MCF 10A (cell line): ENCODE measurements around the gene RAB3D. TPM values are rescaled to one million over a fixed set of nuclear protein-coding genes. Genes with fewer than 3 reads are reported as not detected.

Experiments
- BruUV-seq: library from RNA; stranded (reverse); fragments of 400-500 nt; replicated peaks from 2 replicates; lab custom pipeline; 2021; lab: Mats Ljungman, UMichigan
- CTCF ChIA-PET: fragments of 300-600 bp; sonication (Branson Sonifier 250); formaldehyde crosslinking; extraction: SDS; loops from one replicate; lab custom pipeline; 2021; ENCODE audit warnings: antibody characterized with exemption, inconsistent platforms; lab: Yijun Ruan, JAX
- POLR2A ChIA-PET: fragments of 300-600, 350-650 bp; sonication (Branson Sonifier 250); formaldehyde crosslinking; extraction: SDS; loops from one replicate; lab custom pipeline; 2020; ENCODE audit warnings: antibody characterized with exemption, inconsistent platforms; lab: Yijun Ruan, JAX
- DNase-seq: peaks from one replicate; pipeline ENCODE4 v3.0.0-alpha.2; 2018; ENCODE audit not compliant: unreplicated experiment
- H3K27ac Mint-ChIP-seq: one replicate; pipeline ENCODE4 v1.8.0; 2022; ENCODE audit warnings: mild to moderate bottlenecking, low read depth, mixed read lengths; ENCODE audit not compliant: unreplicated experiment
- H3K27me3 Mint-ChIP-seq: one replicate; pipeline ENCODE4 v1.8.0; 2022; ENCODE audit warnings: mixed read lengths; ENCODE audit not compliant: insufficient read depth, unreplicated experiment
- H3K36me3 Mint-ChIP-seq: one replicate; pipeline ENCODE4 v1.8.0; 2022; ENCODE audit warnings: mild to moderate bottlenecking, moderate library complexity, mixed read lengths; ENCODE audit not compliant: insufficient read depth, unreplicated experiment
- H3K4me1 Mint-ChIP-seq: one replicate; pipeline ENCODE4 v1.8.0; 2022; ENCODE audit warnings: mixed read lengths; ENCODE audit not compliant: insufficient read depth, unreplicated experiment
- H3K4me3 Mint-ChIP-seq: one replicate; pipeline ENCODE4 v1.8.0; 2022; ENCODE audit warnings: mild to moderate bottlenecking, moderate library complexity, mixed read lengths; ENCODE audit not compliant: unreplicated experiment
- H3K9me3 Mint-ChIP-seq: one replicate; pipeline ENCODE4 v1.8.0; 2022; ENCODE audit warnings: mixed read lengths; ENCODE audit not compliant: unreplicated experiment
- CTCF ChIP-seq: fragments of 200-600 bp; IDR thresholded peaks from one replicate; pipeline ENCODE4 v1.8.0; 2022; ENCODE audit warnings: antibody characterized with exemption, mild to moderate bottlenecking; ENCODE audit not compliant: unreplicated experiment
- intact Hi-C: fragments of 100-400 bp; cut with micrococcal nuclease; formaldehyde crosslinking; loops from 2 replicates; pipeline ENCODE4 v1.14.1; 2022
- total RNA-seq: library from RNA; stranded (reverse); gene quantifications from 2 replicates; pipeline ENCODE4 v1.2.3, GENCODE V29; 2022

Gene RAB3D
- total RNA-seq, 1 experiment from 2014 or later: 46.5 TPM

- ChIA-PET POLR2A (no interaction called here), CTCF (no interaction called here)
- no peak overlapping the region for H3K27ac Mint-ChIP-seq
- BruUV-seq: no TSS peak
- no peaks in the 10 kb centered on the region for H3K9me3 Mint-ChIP-seq
- peaks cover 12% of the 10 kb centered on the region for H3K4me1 Mint-ChIP-seq
- no peaks in the 10 kb centered on the region for H3K27me3 Mint-ChIP-seq
- peaks cover 5% of the 10 kb centered on the region for H3K36me3 Mint-ChIP-seq
- no peak for TF ChIP-seq CTCF
- intact Hi-C loops: no loop called here
- DNase-seq: no peak
- no peak overlapping the region for H3K4me3 Mint-ChIP-seq
These were observed 66.2 kb downstream of the RAB3D start for GRCh38 chr19:11273296-11273695.

Other genes starting within 250 kb of the RAB3D start
- gene SPC24, start 183.9 kb downstream of the RAB3D start, total RNA-seq: 8.6 and 16.4 TPM in 2 replicates
- gene KANK2, start 142.1 kb downstream of the RAB3D start, total RNA-seq: 25.0 and 29.2 TPM in 2 replicates
- gene ANGPTL8, start 100.0 kb downstream of the RAB3D start, total RNA-seq: not detected in 2 replicates
- gene DOCK6, start 77.1 kb downstream of the RAB3D start, total RNA-seq: 49.1 and 61.7 TPM in 2 replicates
- gene TSPAN16, start 43.5 kb downstream of the RAB3D start, total RNA-seq: not detected in 2 replicates
- 93.1 and 96.6 TPM in 2 replicates for gene TMEM205, start 6.6 kb upstream of the RAB3D start, total RNA-seq
- gene CCDC159, start 6.9 kb upstream of the RAB3D start, total RNA-seq: 17.2 and 18.2 TPM in 2 replicates
- gene PLPPR2, start 15.8 kb upstream of the RAB3D start, total RNA-seq: 19.5 and 24.2 TPM in 2 replicates
- 1.0 and 1.4 TPM in 2 replicates for gene SWSAP1, start 35.0 kb upstream of the RAB3D start, total RNA-seq
- 1.7 and 2.7 TPM in 2 replicates for gene EPOR, start 44.7 kb upstream of the RAB3D start, total RNA-seq
- gene RGL3, start 79.7 kb upstream of the RAB3D start, total RNA-seq: not detected in 2 replicates
- 0.30 TPM in 1 of 2 replicates, not detected in the other for gene ODAD3, start 95.5 kb upstream of the RAB3D start, total RNA-seq
- 224 and 257 TPM in 2 replicates for gene PRKCSH, start 96.0 kb upstream of the RAB3D start, total RNA-seq
- gene ELAVL3, start 141.4 kb upstream of the RAB3D start, total RNA-seq: 0.54 TPM in 1 of 2 replicates, not detected in the other
- 7.7 and 8.7 TPM in 2 replicates for gene ZNF653, start 166.2 kb upstream of the RAB3D start, total RNA-seq
- gene ECSIT, start 189.5 kb upstream of the RAB3D start, total RNA-seq: 19.2 and 26.8 TPM in 2 replicates
- not detected in 2 replicates for gene CNN1, start 199.2 kb upstream of the RAB3D start, total RNA-seq
- 72.1 and 78.7 TPM in 2 replicates for gene ELOF1, start 219.6 kb upstream of the RAB3D start, total RNA-seq
- gene ACP5, start 238.0 kb upstream of the RAB3D start, total RNA-seq: not detected in 2 replicates